ENCODE results near the gene LEFTY2. TPM values are rescaled to one million over a fixed set of nuclear protein-coding genes. Genes with fewer than 3 reads are reported as not detected.

The LEFTY2 gene
- total RNA-seq, 1 donor, result under 0.01 TPM

DNA sequence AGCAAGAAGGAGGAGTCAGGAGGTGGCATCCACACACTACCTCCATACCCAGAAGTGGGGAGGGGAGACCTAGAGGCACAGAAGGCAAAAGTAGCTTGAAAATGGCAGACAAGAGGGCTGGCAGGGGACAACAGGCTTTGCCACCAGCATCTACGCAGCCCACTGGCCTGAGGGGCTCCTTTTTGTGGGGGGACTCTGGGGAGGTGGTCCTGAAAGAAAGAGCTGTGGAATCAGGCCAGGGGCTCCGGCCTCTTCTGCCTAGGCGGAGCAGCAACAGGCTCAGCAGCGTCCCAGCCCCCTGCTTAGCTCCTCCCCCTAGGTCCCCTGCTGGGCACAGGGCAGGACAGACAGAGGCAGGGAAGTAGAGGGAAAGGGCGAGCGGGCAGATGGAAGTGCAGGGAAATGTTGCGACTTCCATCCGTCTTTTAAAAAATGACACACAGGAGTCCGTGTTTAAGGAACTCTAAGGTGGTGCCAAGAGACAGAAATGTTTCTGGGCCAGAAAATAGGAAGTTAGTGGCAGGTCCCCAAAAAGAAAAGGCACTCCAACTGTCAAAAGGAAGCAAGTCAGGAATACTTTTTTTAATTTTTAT is 10.0 kb upstream of the LEFTY2 start:
- H3K4me3 ChIP-seq (ENCODE audit: low read depth, low read length), result no peak overlapping the region
- TF ChIP-seq, protein P1, sequence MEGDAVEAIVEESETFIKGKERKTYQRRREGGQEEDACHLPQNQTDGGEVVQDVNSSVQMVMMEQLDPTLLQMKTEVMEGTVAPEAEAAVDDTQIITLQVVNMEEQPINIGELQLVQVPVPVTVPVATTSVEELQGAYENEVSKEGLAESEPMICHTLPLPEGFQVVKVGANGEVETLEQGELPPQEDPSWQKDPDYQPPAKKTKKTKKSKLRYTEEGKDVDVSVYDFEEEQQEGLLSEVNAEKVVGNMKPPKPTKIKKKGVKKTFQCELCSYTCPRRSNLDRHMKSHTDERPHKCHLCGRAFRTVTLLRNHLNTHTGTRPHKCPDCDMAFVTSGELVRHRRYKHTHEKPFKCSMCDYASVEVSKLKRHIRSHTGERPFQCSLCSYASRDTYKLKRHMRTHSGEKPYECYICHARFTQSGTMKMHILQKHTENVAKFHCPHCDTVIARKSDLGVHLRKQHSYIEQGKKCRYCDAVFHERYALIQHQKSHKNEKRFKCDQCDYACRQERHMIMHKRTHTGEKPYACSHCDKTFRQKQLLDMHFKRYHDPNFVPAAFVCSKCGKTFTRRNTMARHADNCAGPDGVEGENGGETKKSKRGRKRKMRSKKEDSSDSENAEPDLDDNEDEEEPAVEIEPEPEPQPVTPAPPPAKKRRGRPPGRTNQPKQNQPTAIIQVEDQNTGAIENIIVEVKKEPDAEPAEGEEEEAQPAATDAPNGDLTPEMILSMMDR (IDR thresholded peaks at IDR 0.05; ENCODE audit: insufficient read depth, low read depth, low read length), result no peak
- no peak for DNase-seq (ENCODE audit: low read depth)

DNA sequence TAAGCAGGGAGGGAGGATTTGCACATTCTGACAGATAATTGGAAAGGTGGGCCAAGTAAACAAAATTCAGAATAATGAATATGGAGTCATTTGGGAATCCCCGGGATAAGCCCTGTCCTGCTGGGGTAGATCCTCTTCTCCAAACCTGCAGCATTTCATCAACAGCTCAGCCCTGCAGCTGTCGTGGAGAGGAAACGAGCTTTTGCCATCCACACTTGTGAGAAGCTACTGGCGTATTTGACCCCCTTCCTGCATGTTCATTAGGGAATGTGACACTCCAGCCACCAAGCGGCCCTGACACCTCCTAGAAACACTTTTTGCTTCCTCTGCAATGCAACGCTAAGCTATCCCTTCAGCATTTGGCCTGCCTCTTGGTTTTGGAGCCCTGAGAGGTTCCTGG is 8.0 kb upstream of the LEFTY2 start:
- TF ChIP-seq, protein P1 (IDR thresholded peaks at IDR 0.05; ENCODE audit: insufficient read depth, low read depth, low read length), result no peak
- no peak overlapping the region for H3K4me3 ChIP-seq (ENCODE audit: low read depth, low read length)
- no peak for DNase-seq (ENCODE audit: low read depth)

DNA sequence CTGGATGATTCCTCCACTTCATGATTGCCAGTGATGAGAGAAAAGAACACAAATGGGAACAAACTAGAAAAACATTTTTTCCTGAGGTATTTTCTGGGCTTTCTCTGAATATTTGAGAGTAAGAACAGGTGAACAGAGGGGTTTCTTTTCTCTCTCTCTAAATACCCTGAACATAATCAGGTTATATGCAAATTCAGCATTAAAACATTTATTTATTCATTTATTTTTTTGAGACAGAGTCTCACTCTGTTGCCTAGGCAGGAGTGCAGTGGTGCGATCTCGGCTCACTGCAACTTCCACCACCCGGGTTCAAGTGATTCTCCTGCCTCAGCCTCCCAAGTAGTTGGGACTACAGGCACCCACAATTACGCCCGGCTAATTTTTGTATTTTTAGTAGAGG is 5.8 kb upstream of the LEFTY2 start:
- H3K4me3 ChIP-seq (ENCODE audit: low read depth, low read length), result no peak overlapping the region
- DNase-seq (ENCODE audit: low read depth), result no peak
- TF ChIP-seq, protein P1 (IDR thresholded peaks at IDR 0.05; ENCODE audit: insufficient read depth, low read depth, low read length), result no peak

DNA sequence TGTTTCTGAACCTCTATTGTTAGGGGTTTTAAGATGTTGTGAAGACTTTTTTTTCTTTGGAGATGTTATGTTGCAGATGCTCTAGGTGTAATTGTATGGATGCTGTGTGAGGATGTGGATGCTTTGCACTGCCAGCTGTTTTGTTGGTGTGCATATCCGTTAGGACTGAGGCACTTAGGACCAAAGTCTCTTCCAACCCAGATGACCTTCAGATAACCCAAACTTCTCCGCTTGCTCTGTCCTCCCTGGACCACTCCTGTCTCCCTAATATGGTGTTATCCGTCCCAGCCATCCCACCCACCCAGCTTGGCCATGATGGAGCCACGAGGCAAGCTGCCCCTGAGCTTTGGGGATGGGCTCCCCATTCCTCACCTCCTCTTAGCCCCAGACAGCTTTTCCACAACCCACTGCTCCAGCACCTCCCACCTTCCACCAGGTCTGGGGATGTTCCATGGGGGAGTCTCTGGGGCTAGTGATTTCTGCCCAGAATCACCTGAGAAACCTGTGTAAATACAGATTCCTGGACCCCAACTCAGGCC is 5.1 kb upstream of the LEFTY2 start:
- DNase-seq (ENCODE audit: low read depth), result no peak
- TF ChIP-seq, protein P1 (IDR thresholded peaks at IDR 0.05; ENCODE audit: insufficient read depth, low read depth, low read length), result no peak

DNA sequence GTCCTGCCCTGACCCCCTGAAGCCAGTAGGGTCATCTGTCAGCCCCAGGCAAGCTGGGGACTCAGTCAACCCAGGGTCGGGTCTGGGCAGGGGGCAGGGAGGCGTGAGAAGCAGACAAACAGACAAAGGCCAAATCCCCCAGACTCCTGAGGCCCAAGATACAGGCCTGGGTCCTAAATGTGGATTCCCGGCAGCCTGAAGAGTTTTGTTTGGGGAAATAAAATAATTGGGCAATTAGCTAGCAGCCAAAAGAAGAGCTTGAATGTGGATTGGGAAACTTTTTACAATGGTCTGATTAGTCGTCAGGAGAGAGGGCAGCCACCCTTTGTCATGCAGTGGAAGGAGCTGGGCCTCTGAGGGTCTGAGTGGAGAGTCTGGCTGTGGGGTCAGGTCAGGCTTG is 4.5 kb upstream of the LEFTY2 start:
- no peak for DNase-seq (ENCODE audit: low read depth)
- TF ChIP-seq, protein P1 (IDR thresholded peaks at IDR 0.05; ENCODE audit: insufficient read depth, low read depth, low read length), result no peak
- no peak overlapping the region for H3K4me3 ChIP-seq (ENCODE audit: low read depth, low read length)

More for the DNA sequence above, 5.1 kb upstream of the LEFTY2 start:
- no peak overlapping the region for H3K4me3 ChIP-seq (ENCODE audit: low read depth, low read length)

DNA sequence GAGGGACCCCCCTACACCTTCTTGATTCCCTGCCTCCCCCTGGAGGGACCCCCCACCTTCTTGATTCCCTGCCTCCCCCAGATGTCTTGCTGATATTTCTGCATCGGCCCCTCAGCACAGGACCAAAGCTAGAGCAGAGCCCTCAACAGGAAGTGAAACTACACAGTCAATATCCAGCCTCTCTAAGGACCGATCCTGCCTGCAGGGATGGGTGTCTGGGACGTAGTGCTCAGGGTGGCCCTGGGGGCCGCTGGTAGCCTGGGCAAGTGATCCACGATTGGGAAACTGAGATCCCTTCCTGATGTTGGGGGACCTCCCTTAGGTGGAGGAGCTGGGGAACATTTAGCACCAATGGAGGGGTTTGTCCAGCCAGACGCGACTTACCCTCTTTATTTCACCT is 3.9 kb upstream of the LEFTY2 start:
- H3K4me3 ChIP-seq (ENCODE audit: low read depth, low read length), result no peak overlapping the region
- no peak for DNase-seq (ENCODE audit: low read depth)
- TF ChIP-seq, protein P1 (IDR thresholded peaks at IDR 0.05; ENCODE audit: insufficient read depth, low read depth, low read length), result no peak

DNA sequence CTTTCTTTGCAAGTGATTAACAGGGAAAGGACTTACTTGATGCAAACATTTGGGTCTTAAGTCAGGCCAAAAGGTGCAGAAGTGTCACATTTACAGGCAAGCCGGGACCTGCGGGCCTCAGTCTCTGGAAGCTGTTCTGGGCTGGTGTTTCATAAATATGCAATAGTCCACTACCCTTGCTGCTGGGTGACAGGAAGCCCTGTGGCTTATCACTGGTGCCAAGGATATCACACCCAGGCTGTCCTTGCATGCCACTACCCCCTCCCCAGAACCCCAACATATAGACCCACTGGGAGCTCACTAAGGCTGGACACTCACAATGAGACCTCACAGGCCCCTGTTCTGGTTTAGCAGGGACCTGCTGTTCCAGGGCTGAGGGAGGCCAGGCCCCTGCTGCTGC is 3.4 kb upstream of the LEFTY2 start:
- TF ChIP-seq, protein P1 (IDR thresholded peaks at IDR 0.05; ENCODE audit: insufficient read depth, low read depth, low read length), result no peak
- DNase-seq (ENCODE audit: low read depth), result no peak

More for the DNA sequence above, 3.4 kb upstream of the LEFTY2 start:
- no peak overlapping the region for H3K4me3 ChIP-seq (ENCODE audit: low read depth, low read length)

Measured in fibroblast of villous mesenchyme (primary cell).